SU-DHL-6 (cell line): ENCODE results near the gene MAST4.

Experiments used
- EZH2phosphoT487 ChIP-seq: fragments of 200-600 bp; sonication (generic), shearing (Covaris generic); conservative IDR thresholded peaks from 2 replicates; pipeline ENCODE4 v1.6.1; 2018; ENCODE audit warnings: mild to moderate bottlenecking, antibody characterized with exemption, low read length, moderate library complexity, mixed read lengths
- TF ChIP-seq, protein P1 (sequence below): fragments of 200-600 bp; sonication (generic); IDR thresholded peaks from one replicate; pipeline ENCODE4 v1.5.1; 2017; ENCODE audit warnings: antibody characterized with exemption, mild to moderate bottlenecking, low read length, moderate library complexity; ENCODE audit not compliant: insufficient read depth, poor library complexity, severe bottlenecking

DNA sequence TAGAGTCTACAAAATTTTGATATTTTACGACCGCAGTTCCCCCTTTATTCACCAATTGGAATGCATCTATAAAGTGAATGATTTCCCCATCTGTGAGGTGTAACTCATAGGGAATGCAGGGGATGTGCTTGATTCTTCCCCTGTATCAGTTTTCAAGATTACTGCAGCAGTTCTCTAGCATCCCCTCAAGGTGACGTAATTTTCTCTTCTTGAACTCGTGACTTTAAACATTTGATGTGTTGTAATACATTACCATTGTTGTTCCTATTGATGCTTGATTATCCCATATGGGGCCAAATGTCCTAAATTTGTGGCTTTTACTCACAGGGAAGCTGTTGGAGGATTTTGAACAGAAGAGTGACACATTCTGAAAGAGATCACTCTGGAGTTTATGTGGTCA, 360.2 kb downstream of the MAST4 start:
- TF ChIP-seq, protein P1, sequence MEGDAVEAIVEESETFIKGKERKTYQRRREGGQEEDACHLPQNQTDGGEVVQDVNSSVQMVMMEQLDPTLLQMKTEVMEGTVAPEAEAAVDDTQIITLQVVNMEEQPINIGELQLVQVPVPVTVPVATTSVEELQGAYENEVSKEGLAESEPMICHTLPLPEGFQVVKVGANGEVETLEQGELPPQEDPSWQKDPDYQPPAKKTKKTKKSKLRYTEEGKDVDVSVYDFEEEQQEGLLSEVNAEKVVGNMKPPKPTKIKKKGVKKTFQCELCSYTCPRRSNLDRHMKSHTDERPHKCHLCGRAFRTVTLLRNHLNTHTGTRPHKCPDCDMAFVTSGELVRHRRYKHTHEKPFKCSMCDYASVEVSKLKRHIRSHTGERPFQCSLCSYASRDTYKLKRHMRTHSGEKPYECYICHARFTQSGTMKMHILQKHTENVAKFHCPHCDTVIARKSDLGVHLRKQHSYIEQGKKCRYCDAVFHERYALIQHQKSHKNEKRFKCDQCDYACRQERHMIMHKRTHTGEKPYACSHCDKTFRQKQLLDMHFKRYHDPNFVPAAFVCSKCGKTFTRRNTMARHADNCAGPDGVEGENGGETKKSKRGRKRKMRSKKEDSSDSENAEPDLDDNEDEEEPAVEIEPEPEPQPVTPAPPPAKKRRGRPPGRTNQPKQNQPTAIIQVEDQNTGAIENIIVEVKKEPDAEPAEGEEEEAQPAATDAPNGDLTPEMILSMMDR: no peak
- TF ChIP-seq EZH2phosphoT487: no peak
